Measurements from ENCODE around the gene ITPR2.

Gene ITPR2

DNA sequence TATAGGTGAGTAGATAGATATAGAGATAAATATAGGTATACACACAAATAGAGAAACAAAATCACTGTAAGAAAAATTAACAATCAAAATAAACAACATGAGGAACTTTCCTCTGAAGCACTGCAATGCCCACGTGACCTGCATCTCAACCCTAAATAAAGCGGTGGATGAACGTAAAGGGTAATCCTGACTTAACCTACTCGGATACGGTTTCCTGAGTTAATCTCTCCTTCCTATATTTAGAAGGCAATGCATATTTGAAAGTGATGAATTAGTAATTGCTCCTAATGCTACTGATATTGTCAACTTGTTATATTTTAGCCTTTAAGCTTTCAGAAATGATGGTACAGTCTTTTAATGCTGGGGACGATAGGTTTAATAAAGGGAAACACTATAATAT is 221.4 kb downstream of the ITPR2 start:
- Histone ChIP-seq H3F3A (ENCODE audit: insufficient read depth, low read length) (no peaks in the 10 kb centered on the region), H3K4me3 (ENCODE audit: low read depth, low read length, poor library complexity, severe bottlenecking) (no peak overlapping the region), H3K4me2 (ENCODE audit: low read length) (no peak overlapping the region), H3K9ac (ENCODE audit: low read length) (no peak overlapping the region), H3K36me3 (ENCODE audit: insufficient read depth, low read length) (no peaks in the 10 kb centered on the region), H4K20me1 (ENCODE audit: insufficient read depth, low read length) (no peaks in the 10 kb centered on the region), H3K27ac (ENCODE audit: low read depth, low read length, poor library complexity, severe bottlenecking) (no peak overlapping the region), H2AFZ (ENCODE audit: low read length) (no peak overlapping the region), H3K27me3 (ENCODE audit: insufficient read depth, low read length) (no peaks in the 10 kb centered on the region), H3K9me2 (ENCODE audit: low read depth, low read length) (no peaks in the 10 kb centered on the region), H3K79me2 (ENCODE audit: insufficient read depth, low read length) (no peaks in the 10 kb centered on the region), H3K4me1 (ENCODE audit: insufficient read depth, low read length, severe bottlenecking) (no peaks in the 10 kb centered on the region), H3K9me3 (ENCODE audit: low read length) (no peaks in the 10 kb centered on the region)
- no peak for TF ChIP-seq EZH2 (IDR thresholded peaks at IDR 0.05; ENCODE audit: borderline replicate concordance, low read length)
- TF ChIP-seq, protein P1, sequence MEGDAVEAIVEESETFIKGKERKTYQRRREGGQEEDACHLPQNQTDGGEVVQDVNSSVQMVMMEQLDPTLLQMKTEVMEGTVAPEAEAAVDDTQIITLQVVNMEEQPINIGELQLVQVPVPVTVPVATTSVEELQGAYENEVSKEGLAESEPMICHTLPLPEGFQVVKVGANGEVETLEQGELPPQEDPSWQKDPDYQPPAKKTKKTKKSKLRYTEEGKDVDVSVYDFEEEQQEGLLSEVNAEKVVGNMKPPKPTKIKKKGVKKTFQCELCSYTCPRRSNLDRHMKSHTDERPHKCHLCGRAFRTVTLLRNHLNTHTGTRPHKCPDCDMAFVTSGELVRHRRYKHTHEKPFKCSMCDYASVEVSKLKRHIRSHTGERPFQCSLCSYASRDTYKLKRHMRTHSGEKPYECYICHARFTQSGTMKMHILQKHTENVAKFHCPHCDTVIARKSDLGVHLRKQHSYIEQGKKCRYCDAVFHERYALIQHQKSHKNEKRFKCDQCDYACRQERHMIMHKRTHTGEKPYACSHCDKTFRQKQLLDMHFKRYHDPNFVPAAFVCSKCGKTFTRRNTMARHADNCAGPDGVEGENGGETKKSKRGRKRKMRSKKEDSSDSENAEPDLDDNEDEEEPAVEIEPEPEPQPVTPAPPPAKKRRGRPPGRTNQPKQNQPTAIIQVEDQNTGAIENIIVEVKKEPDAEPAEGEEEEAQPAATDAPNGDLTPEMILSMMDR (IDR thresholded peaks at IDR 0.05; ENCODE audit: low read length): no peak

DNA sequence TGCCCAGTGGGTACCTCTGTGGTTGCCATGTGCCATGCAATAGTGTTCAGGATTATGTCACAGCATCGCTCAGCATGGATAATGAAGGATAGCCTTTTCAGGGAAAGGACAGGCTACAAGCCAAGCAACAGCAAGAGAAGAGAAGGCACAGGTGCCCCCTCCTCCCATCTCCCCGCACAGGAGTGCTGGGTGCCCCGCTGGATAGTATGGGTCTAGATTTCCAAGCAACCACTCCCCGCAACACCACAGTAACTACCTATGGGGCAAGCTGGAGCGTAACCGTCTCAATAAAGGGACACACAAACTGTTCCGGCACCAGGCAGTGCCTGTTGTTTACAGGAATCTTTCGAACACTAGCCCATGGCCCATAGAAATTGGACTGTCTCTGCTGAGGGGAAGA is 222.2 kb downstream of the ITPR2 start:
- Histone ChIP-seq H3K79me2 (ENCODE audit: insufficient read depth, low read length) (no peaks in the 10 kb centered on the region), H2AFZ (ENCODE audit: low read length) (no peak overlapping the region), H3K9ac (ENCODE audit: low read length) (no peak overlapping the region), H4K20me1 (ENCODE audit: insufficient read depth, low read length) (no peaks in the 10 kb centered on the region), H3K36me3 (ENCODE audit: insufficient read depth, low read length) (no peaks in the 10 kb centered on the region), H3K9me2 (ENCODE audit: low read depth, low read length) (no peaks in the 10 kb centered on the region), H3K4me3 (ENCODE audit: low read depth, low read length, poor library complexity, severe bottlenecking) (no peak overlapping the region), H3F3A (ENCODE audit: insufficient read depth, low read length) (no peaks in the 10 kb centered on the region), H3K4me2 (ENCODE audit: low read length) (no peak overlapping the region), H3K27me3 (ENCODE audit: insufficient read depth, low read length) (no peaks in the 10 kb centered on the region), H3K27ac (ENCODE audit: low read depth, low read length, poor library complexity, severe bottlenecking) (no peak overlapping the region), H3K4me1 (ENCODE audit: insufficient read depth, low read length, severe bottlenecking) (no peaks in the 10 kb centered on the region), H3K9me3 (ENCODE audit: low read length) (no peaks in the 10 kb centered on the region)
- TF ChIP-seq EZH2 (IDR thresholded peaks at IDR 0.05; ENCODE audit: borderline replicate concordance, low read length): no peak
- TF ChIP-seq, protein P1 (IDR thresholded peaks at IDR 0.05; ENCODE audit: low read length): no peak

DNA sequence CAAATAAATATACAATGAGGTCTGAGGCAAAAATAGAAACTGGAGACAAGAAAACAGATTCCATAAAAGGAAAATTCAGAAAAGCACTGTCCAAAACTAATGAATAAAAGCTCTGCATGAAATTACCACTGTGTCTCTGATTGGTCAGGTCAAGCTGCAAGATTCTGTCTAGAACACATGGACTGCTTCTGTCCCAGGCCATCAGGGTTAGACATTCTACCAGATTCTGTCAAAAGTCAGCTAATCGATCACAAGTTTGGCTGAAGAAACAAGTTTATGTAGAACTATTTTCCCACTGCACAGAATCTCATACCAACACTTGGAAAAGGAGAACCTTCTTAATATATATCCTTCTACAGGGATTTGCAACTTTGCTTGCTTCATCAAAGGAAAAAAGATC is 223.0 kb downstream of the ITPR2 start:
- Histone ChIP-seq H4K20me1 (ENCODE audit: insufficient read depth, low read length) (no peaks in the 10 kb centered on the region), H3K9me3 (ENCODE audit: low read length) (no peaks in the 10 kb centered on the region), H3F3A (ENCODE audit: insufficient read depth, low read length) (no peaks in the 10 kb centered on the region), H3K4me1 (ENCODE audit: insufficient read depth, low read length, severe bottlenecking) (no peaks in the 10 kb centered on the region), H3K36me3 (ENCODE audit: insufficient read depth, low read length) (no peaks in the 10 kb centered on the region), H3K27ac (ENCODE audit: low read depth, low read length, poor library complexity, severe bottlenecking) (no peak overlapping the region), H3K27me3 (ENCODE audit: insufficient read depth, low read length) (no peaks in the 10 kb centered on the region), H3K9me2 (ENCODE audit: low read depth, low read length) (no peaks in the 10 kb centered on the region), H3K9ac (ENCODE audit: low read length) (no peak overlapping the region), H2AFZ (ENCODE audit: low read length) (no peak overlapping the region), H3K79me2 (ENCODE audit: insufficient read depth, low read length) (no peaks in the 10 kb centered on the region), H3K4me3 (ENCODE audit: low read depth, low read length, poor library complexity, severe bottlenecking) (no peak overlapping the region), H3K4me2 (ENCODE audit: low read length) (no peak overlapping the region)
- TF ChIP-seq EZH2 (IDR thresholded peaks at IDR 0.05; ENCODE audit: borderline replicate concordance, low read length): no peak
- TF ChIP-seq, protein P1 (IDR thresholded peaks at IDR 0.05; ENCODE audit: low read length): no peak

Measured in OCI-LY1 (cell line).